PC-9 (cell line): ENCODE results near the gene NGEF. TPM values are rescaled to one million over a fixed set of nuclear protein-coding genes. Genes with fewer than 3 reads are reported as not detected.

Source experiments
- BruUV-seq: library from RNA; stranded (reverse); fragments of 400-500 nt; replicated peaks from 2 replicates; lab custom pipeline; 2021; lab: Mats Ljungman, UMichigan
- CTCF ChIA-PET: fragments of 300-600 bp; sonication (Branson Sonifier 250); formaldehyde crosslinking; loops from one replicate; lab custom pipeline; 2022; ENCODE audit warnings: antibody characterized with exemption; lab: Charles Lee
- POLR2A ChIA-PET: fragments of 300-600 bp; sonication (Branson Sonifier 250); formaldehyde crosslinking; loops from one replicate; lab custom pipeline; 2022; ENCODE audit warnings: antibody characterized with exemption; ENCODE audit not compliant: unreplicated experiment; lab: Charles Lee
- DNase-seq, 2 experiments: peaks; one replicate each; pipeline versions ENCODE4 v3.0.0 to v3.0.0-alpha.2; 2015 to 2022; ENCODE audit warnings: mixed read lengths in 1 of 2
- H2AFZ ChIP-seq: fragments of 200-600 bp; sonication (generic); 2 replicates; pipeline ENCODE4 v1.8.1; 2017; ENCODE audit warnings: antibody characterized with exemption
- H3F3A ChIP-seq: fragments of 200-600 bp; sonication (generic); 2 replicates; pipeline ENCODE4 v1.8.1; 2017; ENCODE audit warnings: antibody characterized with exemption, mild to moderate bottlenecking, low read depth; ENCODE audit not compliant: insufficient read depth
- H3K27ac ChIP-seq: fragments of 200-600 bp; sonication (generic); 2 replicates; pipeline ENCODE4 v1.6.1; 2016; ENCODE audit warnings: mixed run types
- H3K27me3 ChIP-seq: fragments of 200-600 bp; sonication (generic); 2 replicates; pipeline ENCODE4 v1.6.1; 2016; ENCODE audit warnings: low read depth, mixed run types; ENCODE audit not compliant: insufficient read depth
- H3K36me3 ChIP-seq: fragments of 200-600 bp; sonication (generic); 2 replicates; pipeline ENCODE4 v1.6.1; 2016; ENCODE audit warnings: low read depth, mixed run types
- H3K4me1 ChIP-seq: fragments of 200-600 bp; sonication (generic); replicated peaks from 2 replicates; pipeline ENCODE4 v1.6.1; 2016; ENCODE audit warnings: mixed run types; ENCODE audit not compliant: insufficient read depth
- H3K4me2 ChIP-seq: fragments of 200-600 bp; sonication (generic); 2 replicates; pipeline ENCODE4 v1.6.1; 2017; ENCODE audit warnings: mixed run types
- H3K4me3 ChIP-seq: fragments of 200-600 bp; sonication (generic); 2 replicates; pipeline ENCODE4 v1.6.1; 2016; ENCODE audit warnings: mixed run types
- H3K79me2 ChIP-seq: fragments of 200-600 bp; sonication (generic); 2 replicates; pipeline ENCODE4 v1.6.1; 2017; ENCODE audit warnings: low read depth, mixed run types
- H3K9me2 ChIP-seq: fragments of 200-600 bp; sonication (generic); 2 replicates; pipeline ENCODE4 v1.8.1; 2017; ENCODE audit warnings: mild to moderate bottlenecking; ENCODE audit not compliant: insufficient read depth
- H3K9me3 ChIP-seq: fragments of 200-600 bp; sonication (generic); 2 replicates; pipeline ENCODE4 v1.8.1; 2016; ENCODE audit warnings: low read depth; ENCODE audit not compliant: insufficient read depth
- H4K20me1 ChIP-seq: fragments of 200-600 bp; sonication (generic); 2 replicates; pipeline ENCODE4 v1.8.1; 2017; ENCODE audit not compliant: insufficient read depth
- CTCF ChIP-seq: fragments of 200-600 bp; sonication (generic); conservative IDR thresholded peaks from 2 replicates; pipeline ENCODE4 v1.6.1; 2017; ENCODE audit warnings: mixed run types, antibody characterized with exemption, mild to moderate bottlenecking, moderate library complexity
- EZH2 ChIP-seq: fragments of 200-600 bp; sonication (generic); IDR thresholded peaks from 2 replicates; pipeline ENCODE4 v1.8.0; 2017; ENCODE audit warnings: antibody characterized with exemption, low read depth
- intact Hi-C: fragments of 100-400 bp; cut with micrococcal nuclease; formaldehyde crosslinking; loops from one replicate; pipeline ENCODE4 v1.10.0; 2022; ENCODE audit not compliant: unreplicated experiment
- total RNA-seq: library from RNA; stranded (reverse); gene quantifications from 2 replicates; pipeline ENCODE4 v1.2.3, GENCODE V29; 2021

The NGEF gene
- total RNA-seq, 1 experiment from 2014 or later = 55.3 TPM

GRCh38 chr2:232839411-232840079, 173.5 kb downstream of the NGEF start:
- no peak for DNase-seq
- no peak overlapping the region for H2AFZ ChIP-seq
- H3F3A ChIP-seq = peaks cover 48% of the 10 kb centered on the region
- ChIA-PET POLR2A (interaction anchor here (0.6 kb wide), 1 partner anchor 149 kb away, joined by 7 read pairs; no protein-coding TSS in a partner anchor), CTCF (no interaction called here)
- H3K27me3 ChIP-seq = no peaks in the 10 kb centered on the region
- peaks cover 24% of the 10 kb centered on the region for H3K4me1 ChIP-seq
- intact Hi-C loops = loop anchor here (5.0 kb wide), 1 partner anchor 413 kb away; the partner anchor contains the start of gene ATG16L1
- no peak overlapping the region for H3K27ac ChIP-seq
- no peak overlapping the region for H3K4me3 ChIP-seq
- BruUV-seq = no TSS peak
- H3K79me2 ChIP-seq = no peaks in the 10 kb centered on the region
- H3K9me2 ChIP-seq = no peaks in the 10 kb centered on the region
- no peak overlapping the region for H3K4me2 ChIP-seq
- H3K9me3 ChIP-seq = no peaks in the 10 kb centered on the region
- TF ChIP-seq CTCF (no peak), EZH2 (no peak)
- peaks cover 44% of the 10 kb centered on the region for H3K36me3 ChIP-seq
- H4K20me1 ChIP-seq = no peaks in the 10 kb centered on the region; the same call in 1 of the 2 replicates

- BruUV-seq = no TSS peak
- DNase-seq = peak; percentile 44 to 85
- H4K20me1 ChIP-seq = peaks cover 2% of the 10 kb centered on the region
- peak overlapping the region; percentile 45 for H3K27ac ChIP-seq
- H3K4me3 ChIP-seq = no peak overlapping the region
- POLR2A ChIA-PET = no interaction called here
- H3K4me1 ChIP-seq = peaks cover 24% of the 10 kb centered on the region
- peaks cover 49% of the 10 kb centered on the region for H3F3A ChIP-seq
- CTCF ChIA-PET = no interaction called here
- TF ChIP-seq CTCF (no peak), EZH2 (no peak)
- peak overlapping the region; percentile 35 for H3K4me2 ChIP-seq
- no peaks in the 10 kb centered on the region for H3K9me3 ChIP-seq
- no peaks in the 10 kb centered on the region for H3K27me3 ChIP-seq
- H2AFZ ChIP-seq = no peak overlapping the region
- intact Hi-C loops = loop anchor here (5.0 kb wide), 1 partner anchor 414 kb away; the partner anchor contains the start of gene ATG16L1
- H3K9me2 ChIP-seq = no peaks in the 10 kb centered on the region
- no peaks in the 10 kb centered on the region for H3K79me2 ChIP-seq
- H3K36me3 ChIP-seq = peaks cover 38% of the 10 kb centered on the region
Observed at GRCh38 chr2:232838406-232838874, 174.6 kb downstream of the NGEF start.

- intact Hi-C loops = loop anchor here (5.0 kb wide), 1 partner anchor 415 kb away; the partner anchor contains the start of gene ATG16L1
- TF ChIP-seq EZH2 (no peak), CTCF (no peak)
- POLR2A ChIA-PET = interaction anchor here (1.0 kb wide), 1 partner anchor 429 kb away, joined by 4 read pairs; no protein-coding TSS in a partner anchor
Observed at GRCh38 chr2:232836934-232837333, 176.1 kb downstream of the NGEF start.

More at GRCh38 chr2:232836934-232837333, 176.1 kb downstream of the NGEF start:
- CTCF ChIA-PET = no interaction called here
- Histone ChIP-seq H3K4me1 (peaks cover 24% of the 10 kb centered on the region), H2AFZ (no peak overlapping the region), H3F3A (peaks cover 52% of the 10 kb centered on the region), H3K27me3 (no peaks in the 10 kb centered on the region), H3K36me3 (peaks cover 33% of the 10 kb centered on the region), H3K9me3 (no peaks in the 10 kb centered on the region), H3K9me2 (no peaks in the 10 kb centered on the region), H4K20me1 (peaks cover 3% of the 10 kb centered on the region), H3K4me2 (no peak overlapping the region), H3K27ac (peak overlapping the region; percentile 45), H3K4me3 (no peak overlapping the region), H3K79me2 (no peaks in the 10 kb centered on the region)
- no TSS peak for BruUV-seq
- DNase-seq = no peak
